Middle frontal gyrus (tissue), 1 donor: ENCODE measurements around the gene EIF5A.

Source experiments
- DNase-seq: peaks from one replicate; pipeline ENCODE4 v3.0.0-alpha.2; 2015; ENCODE audit warnings: low spot score; ENCODE audit errors: extremely low spot score

The EIF5A gene

DNA sequence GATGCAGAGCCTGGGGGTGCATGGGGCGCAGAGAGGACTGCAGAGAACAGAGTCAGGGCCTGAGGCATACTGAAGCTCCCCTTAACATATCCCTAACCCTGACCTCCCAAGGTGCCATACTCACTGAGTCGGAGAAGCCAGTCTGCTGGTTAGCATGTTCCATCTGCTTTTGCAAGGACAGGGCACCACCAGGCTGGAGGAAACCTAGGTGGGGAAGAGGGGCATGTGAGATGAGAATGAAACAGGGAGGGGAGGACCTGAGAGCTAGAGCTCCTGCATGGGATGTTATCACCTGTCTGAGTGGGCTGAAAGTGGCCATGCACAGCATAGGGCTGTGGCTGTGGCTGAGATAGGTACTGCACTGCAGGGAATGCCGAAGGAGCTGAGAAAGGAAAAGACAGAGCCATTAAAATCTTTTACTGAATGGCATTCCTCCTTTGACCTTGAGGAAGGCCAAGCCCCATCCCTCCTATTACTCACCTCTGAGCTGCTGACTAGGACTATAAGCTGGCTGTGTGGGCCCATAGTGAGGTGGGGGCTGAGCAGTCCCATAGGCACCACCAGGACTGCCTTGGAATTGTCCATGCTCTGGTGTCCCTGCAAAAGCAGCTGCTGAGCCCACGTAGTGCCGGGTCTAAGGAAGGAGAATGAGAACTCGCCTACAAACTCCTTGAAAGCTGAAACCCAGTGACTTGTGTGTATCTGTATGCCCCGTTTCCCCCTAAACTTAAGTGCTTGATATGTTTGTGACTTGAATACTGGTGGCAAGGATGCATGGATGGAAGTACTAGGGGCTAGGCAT is 5.9 kb downstream of the EIF5A start:
- DNase-seq = no peak

GRCh38 chr17:7313890-7314718 is 6.7 kb downstream of the EIF5A start:
- DNase-seq = no peak

DNA sequence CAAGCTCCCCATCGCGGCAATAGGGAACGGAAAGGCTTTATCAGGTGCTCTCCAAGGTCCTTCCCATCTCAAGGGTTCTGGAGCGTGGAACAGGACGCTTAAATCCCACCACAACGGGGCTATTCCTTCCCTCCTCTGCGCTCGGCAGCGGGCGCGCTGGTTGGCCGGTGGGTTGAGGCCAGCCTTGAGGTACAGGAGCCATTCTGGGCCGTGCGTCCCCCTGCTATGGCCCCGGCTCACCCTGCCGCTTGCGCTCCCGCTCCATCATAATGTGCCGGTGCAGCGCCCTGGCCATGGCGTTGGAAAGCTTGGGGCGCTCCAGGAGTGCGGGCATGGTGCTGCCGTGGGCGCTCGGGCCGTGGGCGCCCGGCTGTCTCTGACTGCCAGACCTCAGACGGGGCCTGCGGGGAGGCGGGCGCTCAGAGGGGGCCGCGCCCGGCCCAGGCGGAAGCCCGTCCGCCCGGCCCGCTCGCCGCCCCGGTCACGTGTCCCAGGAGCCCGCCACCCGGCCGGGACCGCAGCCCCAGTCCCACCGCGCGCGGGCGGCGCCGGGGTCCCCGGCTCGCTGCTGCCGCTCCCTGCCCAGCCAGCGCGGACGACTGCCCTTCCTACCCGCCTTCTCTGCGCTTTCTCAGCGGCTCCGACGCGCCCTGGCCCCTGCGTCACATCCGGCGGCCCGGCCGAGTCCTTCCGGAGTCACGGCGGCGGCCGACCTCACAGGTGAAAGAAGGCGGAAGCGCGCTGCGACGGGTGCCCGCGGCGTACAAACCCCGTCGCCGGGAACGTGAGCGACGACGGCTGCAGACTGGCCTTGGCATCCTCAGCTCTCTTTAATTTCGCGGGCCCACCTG is 7.5 kb downstream of the EIF5A start, which contains the start of gene GPS2:
TSS of gene GPS2 (minus strand) at position 642 of the 851 bp plus-strand sequence. CDS start at position 334, 308 bp downstream.
- peak; percentile 66 for DNase-seq

DNA sequence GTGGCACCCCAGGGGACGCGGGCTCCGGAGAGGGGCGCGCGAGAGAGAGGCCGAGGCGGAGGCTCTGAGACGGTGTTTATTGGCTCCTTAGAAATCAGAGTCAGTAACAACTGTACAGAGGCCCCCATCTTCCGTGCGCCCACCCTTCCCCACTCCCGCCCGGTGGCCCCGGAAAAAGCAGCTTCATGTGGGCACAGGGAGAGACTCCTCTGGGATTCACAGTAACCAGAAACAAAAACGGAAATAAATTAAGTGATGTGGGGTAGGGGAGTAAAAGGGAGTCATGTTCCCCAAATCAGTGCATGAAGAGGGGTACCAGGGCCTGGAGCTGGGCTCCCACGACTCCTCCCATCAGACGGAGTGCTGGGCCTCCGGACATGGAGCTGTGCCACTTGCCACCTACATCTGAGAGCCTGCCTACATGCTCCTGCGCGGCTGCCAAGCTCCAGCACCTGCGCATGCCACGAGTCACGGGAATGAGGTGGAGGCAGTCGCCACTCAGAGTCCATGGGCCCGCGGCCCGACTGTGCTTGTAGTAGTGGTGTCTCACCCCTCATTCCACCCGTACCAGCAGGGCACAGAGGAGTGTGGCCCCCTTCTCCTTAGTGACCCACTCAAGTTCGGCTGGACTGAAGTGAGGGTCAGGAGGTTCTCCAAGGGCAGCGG is 8.3 kb downstream of the EIF5A start:
- no peak for DNase-seq

DNA sequence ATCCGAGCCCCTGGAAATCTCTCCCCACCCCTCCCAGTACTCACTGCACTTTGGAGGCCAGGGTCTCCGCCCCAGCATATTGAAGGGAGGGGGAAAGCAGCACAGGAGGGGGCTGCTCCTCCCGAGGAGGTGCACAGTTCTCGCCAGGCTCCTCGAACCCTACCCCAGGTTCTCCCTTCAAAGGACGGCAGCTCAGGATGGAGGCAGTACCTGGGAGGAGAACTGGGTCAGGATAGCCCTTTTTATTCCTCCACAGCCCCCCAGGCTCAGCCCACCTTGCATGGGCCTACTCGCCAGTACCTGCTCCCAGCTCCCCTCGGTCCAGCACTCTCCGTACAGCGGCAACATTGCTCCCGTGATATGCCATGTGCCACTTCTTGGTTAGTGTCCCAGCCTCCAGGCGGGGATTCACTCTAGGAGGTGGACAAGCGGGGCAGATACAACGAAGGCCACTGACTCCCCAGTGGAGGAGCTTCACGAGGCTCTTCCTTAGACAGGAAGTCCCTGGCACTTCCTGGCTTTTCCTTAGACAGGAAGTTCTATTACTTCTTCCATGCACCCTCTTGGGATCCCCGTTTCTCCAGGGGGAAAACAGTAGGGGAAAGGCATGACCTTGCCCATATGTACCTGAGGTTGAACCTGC is 9.9 kb downstream of the EIF5A start:
- DNase-seq = no peak

GRCh38 chr17:7318121-7318860 is 10.9 kb downstream of the EIF5A start:
- DNase-seq = no peak

DNA sequence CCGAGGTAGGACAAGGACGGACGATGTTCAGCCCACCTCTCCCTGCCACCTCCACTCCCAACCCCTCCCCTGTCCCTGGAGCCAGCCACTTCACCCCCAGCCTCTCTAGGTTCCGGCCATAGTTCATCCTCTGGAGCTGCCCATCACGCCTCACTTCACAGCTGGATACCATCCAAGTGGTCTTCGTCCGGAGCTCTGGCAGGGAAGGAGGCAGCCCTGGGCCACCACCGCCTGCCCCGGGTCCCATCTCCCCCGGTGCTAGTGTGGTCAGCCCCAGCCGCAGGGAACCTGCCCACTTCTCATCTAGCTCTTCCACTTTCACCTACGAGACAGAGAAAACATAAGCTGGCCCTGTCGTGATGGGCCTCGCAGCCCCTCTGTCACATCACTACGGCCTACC is 14.0 kb downstream of the EIF5A start:
- DNase-seq = no peak

DNA sequence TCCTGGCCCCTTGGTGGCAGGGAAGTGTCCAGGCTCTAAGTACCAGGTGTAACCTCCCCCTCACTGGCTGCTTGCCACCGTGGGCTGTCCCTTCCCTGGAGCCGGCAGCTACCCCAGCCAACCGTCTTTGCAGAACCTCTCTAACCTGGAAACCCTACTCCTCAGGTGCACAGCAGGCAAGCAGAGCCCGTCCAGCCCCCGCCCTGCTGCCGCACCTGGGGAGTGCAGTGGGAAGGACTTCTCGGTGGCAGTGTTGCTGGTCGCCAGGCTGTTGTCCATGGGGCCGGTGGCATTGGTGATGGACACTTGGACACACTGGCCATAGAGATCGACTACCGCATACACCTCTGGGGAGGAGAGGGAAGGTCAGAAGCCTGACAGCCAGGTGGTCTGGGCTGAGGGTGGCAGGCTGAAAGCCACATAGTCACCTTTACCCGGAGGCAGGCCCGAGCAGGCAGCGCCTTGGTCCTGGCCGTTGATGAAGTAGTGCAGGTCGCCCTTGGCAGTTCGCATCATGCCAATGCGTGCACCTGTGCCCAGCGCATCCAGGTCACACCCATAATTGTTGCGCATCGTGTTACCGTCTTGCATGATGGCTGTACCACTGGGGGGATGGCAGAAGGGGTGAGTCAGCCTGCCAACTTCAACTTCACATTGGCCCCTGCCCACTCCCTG is 15.2 kb downstream of the EIF5A start:
- DNase-seq = no peak

DNA sequence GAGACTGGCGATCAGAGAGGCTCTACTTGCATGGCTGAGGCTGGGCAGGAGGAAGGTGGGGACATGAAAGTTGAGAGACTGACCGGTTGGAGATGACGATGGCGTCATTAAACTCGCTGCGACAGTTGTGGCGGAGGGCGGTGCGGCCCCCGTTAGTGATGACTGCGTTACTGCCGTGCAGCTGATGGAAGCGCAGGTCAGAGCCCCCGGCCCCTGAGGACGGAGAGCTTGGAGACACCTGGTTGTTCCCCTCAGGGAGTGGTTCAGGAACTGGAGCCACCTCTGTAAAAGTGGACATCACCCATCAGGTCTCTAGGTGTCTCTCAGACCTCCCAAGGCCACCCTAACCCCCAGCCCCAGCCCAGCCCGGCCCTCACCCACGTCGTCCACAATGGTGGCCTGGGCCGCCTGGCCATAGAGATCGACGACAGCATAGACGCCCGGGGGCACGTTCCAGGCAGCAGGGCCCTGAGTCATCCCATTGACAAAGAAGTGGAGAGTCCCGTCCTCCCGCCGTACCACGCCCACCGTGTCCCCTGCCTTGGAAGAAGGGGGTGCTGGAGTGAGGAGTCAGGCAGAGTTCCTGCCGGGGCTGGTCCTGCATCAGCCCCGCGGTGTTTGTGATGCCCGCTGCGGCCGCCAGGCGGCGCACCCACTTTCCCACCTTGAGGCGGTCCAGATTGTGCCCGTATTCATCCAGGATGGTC is 16.5 kb downstream of the EIF5A start:
- DNase-seq = no peak

DNA sequence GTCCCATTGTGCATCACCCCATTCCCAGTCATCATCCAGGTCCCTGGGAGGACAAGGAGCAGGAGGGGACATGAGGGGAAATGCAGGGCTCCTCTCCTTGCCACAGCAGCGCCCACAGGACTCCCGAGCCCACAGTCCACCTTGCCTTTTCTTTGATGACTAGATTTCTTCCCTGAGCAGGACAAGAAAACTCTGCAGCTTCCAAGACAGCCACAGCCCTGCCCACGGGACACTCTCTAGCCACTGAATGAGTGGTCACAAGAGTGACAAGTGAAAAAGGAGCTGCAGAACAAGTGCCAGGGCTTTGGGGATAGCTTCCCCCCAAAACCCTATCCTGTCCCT is 17.0 kb downstream of the EIF5A start:
- DNase-seq = no peak

DNA sequence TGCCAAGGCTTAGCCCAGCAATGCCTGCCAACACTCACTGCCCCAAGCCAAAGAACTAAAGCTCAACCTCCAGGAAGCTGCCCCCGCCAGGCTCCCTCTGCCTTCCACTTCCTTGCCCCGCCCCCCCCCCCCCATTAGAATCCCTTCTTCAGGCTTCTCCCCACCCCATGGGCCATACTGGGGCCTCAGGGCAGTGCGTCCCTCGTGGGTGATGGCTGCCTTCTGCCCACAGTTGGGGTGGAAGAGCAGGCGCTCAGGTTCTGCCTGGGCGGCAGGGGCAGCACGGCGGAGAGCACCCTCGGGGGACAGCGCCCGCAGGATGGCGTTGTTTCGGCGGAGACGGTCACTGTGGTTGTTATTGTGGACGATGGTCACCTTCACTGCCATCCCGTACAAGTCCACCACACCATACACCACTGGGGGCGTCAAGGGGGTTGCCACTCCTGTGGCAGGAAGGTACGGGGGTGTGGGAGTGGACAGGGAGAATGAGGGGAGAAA is 17.7 kb downstream of the EIF5A start:
- no peak for DNase-seq

DNA sequence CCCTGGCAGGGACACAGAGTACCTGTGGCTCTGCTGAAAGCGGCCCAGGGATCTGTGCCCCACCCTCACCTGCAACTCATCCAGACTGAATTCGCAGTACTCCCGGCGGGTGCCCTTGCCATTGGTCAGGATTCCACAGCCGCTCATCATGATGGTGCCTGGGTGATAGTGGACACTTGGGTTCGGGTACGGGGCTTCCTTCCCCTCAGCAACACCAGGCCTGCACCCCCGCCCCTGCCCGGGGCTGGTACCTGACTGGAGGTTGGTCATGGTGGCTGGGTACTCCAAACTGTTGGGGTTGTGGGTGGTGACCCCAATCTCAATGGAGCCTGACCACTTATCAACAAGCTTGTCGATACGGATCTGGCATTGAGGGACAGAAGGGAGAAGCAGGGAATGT is 18.8 kb downstream of the EIF5A start:
- DNase-seq = no peak

GRCh38 chr17:7327056-7327455 is 19.6 kb downstream of the EIF5A start:
- DNase-seq = no peak

- DNase-seq = no peak
Observed at GRCh38 chr17:7327501-7327900, 20.1 kb downstream of the EIF5A start.

DNA sequence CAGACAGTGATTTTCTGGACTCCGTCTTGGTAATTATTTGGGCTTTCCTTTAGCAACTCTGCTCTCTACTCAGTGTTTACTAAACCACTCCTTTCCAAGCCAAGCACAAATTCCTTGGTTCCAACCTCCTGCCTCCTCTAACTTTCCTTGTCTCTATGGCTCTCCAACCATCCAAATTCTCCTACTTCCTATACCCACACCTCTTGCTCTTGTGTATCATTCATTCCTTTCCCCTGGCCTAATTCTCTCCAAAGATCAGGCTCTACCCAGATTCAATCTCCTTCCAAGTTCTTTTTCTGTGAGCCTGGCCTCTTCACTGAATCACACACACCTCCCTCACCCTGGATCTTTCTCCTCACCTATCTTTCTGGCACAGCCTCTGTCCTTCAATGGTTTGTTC is 20.6 kb downstream of the EIF5A start:
- DNase-seq = no peak

GRCh38 chr17:7328840-7329373 is 21.5 kb downstream of the EIF5A start, which contains the start of gene NEURL4:
Gene NEURL4, minus strand, starts transcription at chr17:7329335. Its CDS starts 23 bp downstream, at chr17:7329312.
- DNase-seq = no peak

- peak; percentile 96 for DNase-seq
Observed at GRCh38 chr17:7329374-7329996, 22.1 kb downstream of the EIF5A start.
